AG09319 (cell line): ENCODE data around the gene STRA8.

Experiments
- DNase-seq: peaks from one replicate; pipeline ENCODE4 v3.0.0-alpha.2; 2010; ENCODE audit warnings: low read depth; ENCODE audit errors: extremely low read depth
- CTCF ChIP-seq: IDR thresholded peaks from 2 replicates; pipeline ENCODE4 v1.5.1; 2011; ENCODE audit warnings: low read depth, mild to moderate bottlenecking, inconsistent platforms, low read length, moderate library complexity

STRA8 gene

GRCh38 chr7:135205850-135206249 lies 27.8 kb upstream of the STRA8 start:
- TF ChIP-seq CTCF = no peak
- DNase-seq = no peak

GRCh38 chr7:135206941-135207391 lies 26.7 kb upstream of the STRA8 start:
- no peak for TF ChIP-seq CTCF
- no peak for DNase-seq

- no peak for TF ChIP-seq CTCF
- no peak for DNase-seq
These were observed 26.1 kb upstream of the STRA8 start for GRCh38 chr7:135207406-135208101.

- no peak for DNase-seq
- TF ChIP-seq CTCF = no peak
These were observed 25.4 kb upstream of the STRA8 start for GRCh38 chr7:135208102-135208793.

GRCh38 chr7:135209225-135209834 lies 24.3 kb upstream of the STRA8 start:
- TF ChIP-seq CTCF = no peak
- DNase-seq = no peak

- no peak for TF ChIP-seq CTCF
- DNase-seq = no peak
These were observed 22.8 kb upstream of the STRA8 start for GRCh38 chr7:135210888-135211178.
